Neural progenitor cell (in vitro differentiated cells): ENCODE measurements around the gene FLVCR2.

Experiments
- EZH2 ChIP-seq: fragments of 200-600 bp; sonication (generic); IDR thresholded peaks from 2 replicates; pipeline ENCODE4 v1.6.1; 2017; ENCODE audit warnings: antibody characterized with exemption, mild to moderate bottlenecking, moderate library complexity
- TF ChIP-seq, protein P1 (sequence below): fragments of 200-600 bp; sonication (generic); IDR thresholded peaks from 2 replicates; pipeline ENCODE4 v1.5.1; 2017; ENCODE audit warnings: antibody characterized with exemption, mild to moderate bottlenecking

DNA sequence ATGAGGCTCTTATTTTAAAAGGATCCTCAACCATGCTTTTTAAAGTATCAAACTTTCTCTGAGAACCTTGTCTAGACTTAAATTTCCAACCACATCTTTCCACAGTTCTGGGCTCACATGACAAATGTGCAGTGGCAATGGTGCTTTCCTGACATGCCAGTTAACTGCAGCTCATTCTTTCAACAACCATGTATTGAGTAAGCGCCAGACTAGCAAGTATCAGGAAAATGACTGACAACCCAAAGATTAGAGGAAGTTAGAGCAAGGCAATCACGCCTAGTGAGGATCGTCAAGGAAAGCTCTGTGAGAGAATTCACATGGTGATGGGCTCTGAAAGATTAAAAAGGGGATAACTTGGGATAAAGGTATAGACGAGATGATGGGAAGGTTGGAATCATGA, 35.8 kb downstream of the FLVCR2 start:
- TF ChIP-seq, protein P1, sequence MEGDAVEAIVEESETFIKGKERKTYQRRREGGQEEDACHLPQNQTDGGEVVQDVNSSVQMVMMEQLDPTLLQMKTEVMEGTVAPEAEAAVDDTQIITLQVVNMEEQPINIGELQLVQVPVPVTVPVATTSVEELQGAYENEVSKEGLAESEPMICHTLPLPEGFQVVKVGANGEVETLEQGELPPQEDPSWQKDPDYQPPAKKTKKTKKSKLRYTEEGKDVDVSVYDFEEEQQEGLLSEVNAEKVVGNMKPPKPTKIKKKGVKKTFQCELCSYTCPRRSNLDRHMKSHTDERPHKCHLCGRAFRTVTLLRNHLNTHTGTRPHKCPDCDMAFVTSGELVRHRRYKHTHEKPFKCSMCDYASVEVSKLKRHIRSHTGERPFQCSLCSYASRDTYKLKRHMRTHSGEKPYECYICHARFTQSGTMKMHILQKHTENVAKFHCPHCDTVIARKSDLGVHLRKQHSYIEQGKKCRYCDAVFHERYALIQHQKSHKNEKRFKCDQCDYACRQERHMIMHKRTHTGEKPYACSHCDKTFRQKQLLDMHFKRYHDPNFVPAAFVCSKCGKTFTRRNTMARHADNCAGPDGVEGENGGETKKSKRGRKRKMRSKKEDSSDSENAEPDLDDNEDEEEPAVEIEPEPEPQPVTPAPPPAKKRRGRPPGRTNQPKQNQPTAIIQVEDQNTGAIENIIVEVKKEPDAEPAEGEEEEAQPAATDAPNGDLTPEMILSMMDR = no peak
- TF ChIP-seq EZH2 = no peak
